Kidney (tissue), 14 donors: ENCODE results near the gene RCAN2. TPM values are rescaled to one million over a fixed set of nuclear protein-coding genes. Genes with fewer than 3 reads are reported as not detected.

Experiments used
- DNase-seq, 5 donors: peaks; one replicate each; pipeline ENCODE4 v3.0.0-alpha.2; 2013 to 2020
- FAIRE-seq: peaks from 2 replicates; lab custom pipeline; 2012; peaks lifted over from hg19 to GRCh38; lab: Jason Lieb, UNC
- H3K27ac ChIP-seq, 2 donors: one replicate each; pipeline ENCODE4 v1.7.0; 2013; ENCODE audit warnings: low read depth in 2 of 2, low read length in 2 of 2, inconsistent platforms in 1 of 2
- H3K27me3 ChIP-seq: one replicate; pipeline ENCODE4 v1.7.1; 2013; ENCODE audit warnings: low read length, inconsistent platforms; ENCODE audit not compliant: control insufficient read depth, insufficient read depth
- H3K36me3 ChIP-seq, 3 donors: one replicate each; pipeline versions ENCODE4 v1.7.0 to v1.7.1; 2013; ENCODE audit warnings: low read length in 3 of 3, control low read depth in 1 of 3, inconsistent platforms in 1 of 3; ENCODE audit not compliant: insufficient read depth in 3 of 3, control insufficient read depth in 2 of 3
- H3K4me1 ChIP-seq, 3 donors: one replicate each; pipeline versions ENCODE4 v1.7.0 to v1.7.1; 2013; ENCODE audit warnings: low read length in 3 of 3, inconsistent platforms in 1 of 3, low read depth in 1 of 3; ENCODE audit not compliant: control insufficient read depth in 2 of 3, insufficient read depth in 2 of 3
- H3K4me3 ChIP-seq, 3 donors: one replicate each; pipeline versions ENCODE4 v1.7.0 to v1.8.1; 2013; ENCODE audit warnings: low read length in 3 of 3, control low read depth in 1 of 3, inconsistent platforms in 1 of 3
- H3K9ac ChIP-seq, 3 donors: one replicate each; pipeline versions ENCODE4 v1.7.0 to v1.7.1; 2013; ENCODE audit warnings: low read length in 3 of 3, control low read depth in 1 of 3, inconsistent platforms in 1 of 3
- H3K9me3 ChIP-seq, 3 donors: one replicate each; pipeline versions ENCODE4 v1.7.0 to v1.7.1; 2013; ENCODE audit warnings: low read length in 3 of 3, control low read depth in 1 of 3, inconsistent platforms in 1 of 3; ENCODE audit not compliant: control insufficient read depth in 2 of 3, insufficient read depth in 1 of 3
- intact Hi-C: fragments of 100-400 bp; cut with DNase I; formaldehyde crosslinking; loops from one replicate; pipeline ENCODE4 v1.11.1; 2022
- polyA plus RNA-seq: library from polyadenylated mRNA; stranded (reverse); fragments of 350-450 nt; fragmentation: Illumina TruSeq; extraction: RNeasy Lipid Tissue Mini Kit (QIAGEN cat#74804); gene quantifications from one replicate; pipeline ENCODE4 v1.2.3, GENCODE V29; 2014; ENCODE audit warnings: low read depth, low replicate concordance; ENCODE audit not compliant: insufficient read depth
- total RNA-seq: library from RNA; stranded (reverse); fragmentation: NEBNext Ultra II Directional; extraction: Animal tissue kit (Norgen Biotek cat#: 25700); gene quantifications from one replicate; pipeline ENCODE4 v1.2.1, GENCODE V29; 2021
- TF ChIP-seq, protein P1 (sequence below): IDR thresholded peaks from 3 replicates; pipeline ENCODE4 v1.5.1; 2012; ENCODE audit warnings: mild to moderate bottlenecking, moderate library complexity, borderline replicate concordance; ENCODE audit not compliant: insufficient read depth; ENCODE audit errors: extremely low read depth
- donor health status: control.
- donor health status: control.
- donor health status: control.
- donor health status: control.
- donor health status: control.
- donor health status: DM: yes; HTN: yes; CAD: no.
- donor health status: Normal renal cell carcinoma (clear cell type).

The RCAN2 gene
- total and polyA plus RNA-seq, 2 donors from 2014 or later: 25.7 to 37.4 TPM

DNA sequence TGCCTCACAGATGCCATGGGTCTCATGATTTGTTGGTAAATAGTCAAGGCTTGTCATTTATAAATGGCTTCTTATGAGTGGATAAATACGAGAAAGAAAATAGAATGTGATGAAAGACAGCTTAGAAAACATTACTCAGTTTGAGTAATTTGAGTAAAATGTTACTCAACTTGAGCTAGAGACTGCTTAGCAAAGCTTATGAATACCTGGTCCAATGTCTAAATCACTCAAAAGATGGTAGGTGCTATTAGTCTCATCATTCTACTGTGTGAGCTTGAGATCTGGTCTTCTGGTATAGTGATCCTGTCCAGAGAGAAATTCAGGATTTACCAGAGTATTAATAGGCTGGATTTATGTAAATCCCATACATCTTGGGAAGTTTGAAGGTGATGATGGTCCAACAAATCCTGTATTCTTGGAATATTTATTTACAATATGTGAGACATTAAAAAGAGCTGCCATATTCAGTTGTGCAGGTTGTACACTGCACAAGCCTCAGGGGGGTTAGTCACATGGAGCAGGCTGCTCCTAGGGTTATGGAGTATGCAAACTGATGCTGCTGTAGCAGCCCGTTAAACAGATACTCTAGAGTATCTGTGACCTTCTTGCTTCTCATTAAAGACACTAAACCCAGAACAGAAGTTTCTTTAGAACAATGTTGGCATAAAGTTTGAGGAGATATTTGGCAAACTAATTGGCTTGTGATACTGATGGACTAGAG lies 112.9 kb downstream of the RCAN2 start:
- no peaks in the 10 kb centered on the region for H3K9me3 ChIP-seq
- FAIRE-seq (no peak), DNase-seq (no peak)
- TF ChIP-seq, protein P1, sequence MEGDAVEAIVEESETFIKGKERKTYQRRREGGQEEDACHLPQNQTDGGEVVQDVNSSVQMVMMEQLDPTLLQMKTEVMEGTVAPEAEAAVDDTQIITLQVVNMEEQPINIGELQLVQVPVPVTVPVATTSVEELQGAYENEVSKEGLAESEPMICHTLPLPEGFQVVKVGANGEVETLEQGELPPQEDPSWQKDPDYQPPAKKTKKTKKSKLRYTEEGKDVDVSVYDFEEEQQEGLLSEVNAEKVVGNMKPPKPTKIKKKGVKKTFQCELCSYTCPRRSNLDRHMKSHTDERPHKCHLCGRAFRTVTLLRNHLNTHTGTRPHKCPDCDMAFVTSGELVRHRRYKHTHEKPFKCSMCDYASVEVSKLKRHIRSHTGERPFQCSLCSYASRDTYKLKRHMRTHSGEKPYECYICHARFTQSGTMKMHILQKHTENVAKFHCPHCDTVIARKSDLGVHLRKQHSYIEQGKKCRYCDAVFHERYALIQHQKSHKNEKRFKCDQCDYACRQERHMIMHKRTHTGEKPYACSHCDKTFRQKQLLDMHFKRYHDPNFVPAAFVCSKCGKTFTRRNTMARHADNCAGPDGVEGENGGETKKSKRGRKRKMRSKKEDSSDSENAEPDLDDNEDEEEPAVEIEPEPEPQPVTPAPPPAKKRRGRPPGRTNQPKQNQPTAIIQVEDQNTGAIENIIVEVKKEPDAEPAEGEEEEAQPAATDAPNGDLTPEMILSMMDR: no peak
- intact Hi-C loops: no loop called here
- no peak overlapping the region for H3K9ac ChIP-seq
- no peak overlapping the region for H3K4me3 ChIP-seq
- H3K27ac ChIP-seq: peak overlapping the region in 1 of 2 donors; percentile 38
- no peaks in the 10 kb centered on the region for H3K27me3 ChIP-seq
- no peaks in the 10 kb centered on the region for H3K36me3 ChIP-seq
- H3K4me1 ChIP-seq: peaks cover 0 to 19% (median 14%) of the 10 kb centered on the region in 3 donors

DNA sequence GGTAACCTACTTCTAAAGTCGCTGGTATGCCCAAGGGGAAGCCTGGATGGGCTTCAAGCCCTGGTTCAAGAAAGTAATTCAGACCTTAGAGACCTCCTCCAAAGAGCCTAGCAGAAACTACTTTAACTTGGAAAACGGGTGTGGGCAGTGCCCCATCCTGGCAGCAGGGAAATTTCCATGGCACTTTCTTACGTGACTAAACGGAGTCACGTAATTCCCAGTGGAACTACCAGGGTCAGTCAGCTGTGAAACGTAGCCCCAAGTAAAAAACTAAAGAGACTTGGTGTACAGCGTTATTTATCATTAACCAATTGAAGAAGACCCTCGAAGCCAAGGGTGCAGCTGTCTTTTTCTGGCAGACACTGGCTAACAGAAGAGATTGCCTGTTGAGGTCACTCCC lies 114.0 kb downstream of the RCAN2 start:
- H3K9me3 ChIP-seq: no peaks in the 10 kb centered on the region
- no peak for FAIRE-seq
- intact Hi-C loops: no loop called here
- DNase-seq: no peak
- H3K4me3 ChIP-seq: peak overlapping the region in 1 of 3 donors; percentile 1
- H3K27ac ChIP-seq: peak overlapping the region; percentile 69 to 71
- no peak overlapping the region for H3K9ac ChIP-seq
- TF ChIP-seq, protein P1: no peak
- peaks cover 0 to 19% (median 14%) of the 10 kb centered on the region in 3 donors for H3K4me1 ChIP-seq
- no peaks in the 10 kb centered on the region for H3K36me3 ChIP-seq
- H3K27me3 ChIP-seq: no peaks in the 10 kb centered on the region

DNA sequence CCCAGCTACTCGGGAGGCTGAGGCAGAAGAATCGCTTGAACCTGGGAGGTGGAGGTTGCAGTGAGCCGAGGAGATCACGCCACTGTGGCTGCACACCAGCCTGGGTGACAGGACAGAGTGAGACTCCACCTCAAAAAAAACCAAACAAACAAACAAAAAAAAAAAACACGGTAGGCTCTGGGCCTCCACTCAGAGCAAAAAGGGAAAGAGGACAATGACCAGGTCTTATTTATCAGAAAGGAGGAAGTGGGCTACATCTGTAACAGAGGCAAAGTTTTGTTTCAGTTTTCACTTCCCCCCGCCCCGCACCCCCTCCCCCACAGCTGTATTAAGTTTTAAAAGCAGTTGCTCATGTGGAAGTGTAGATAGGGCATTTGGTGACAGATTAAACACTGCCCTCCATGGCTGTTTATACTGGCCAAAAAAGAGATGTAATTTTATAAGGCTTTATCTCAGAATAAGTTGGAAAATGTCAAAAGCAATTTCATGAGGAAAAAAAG lies 114.6 kb downstream of the RCAN2 start:
- no peak overlapping the region for H3K9ac ChIP-seq
- H3K4me3 ChIP-seq: no peak overlapping the region
- no peaks in the 10 kb centered on the region for H3K36me3 ChIP-seq
- intact Hi-C loops: no loop called here
- H3K4me1 ChIP-seq: peaks cover 0 to 19% (median 14%) of the 10 kb centered on the region in 3 donors
- TF ChIP-seq, protein P1: no peak
- FAIRE-seq (no peak), DNase-seq (no peak)
- H3K27ac ChIP-seq: peak overlapping the region; percentile 69 to 71
- H3K27me3 ChIP-seq: no peaks in the 10 kb centered on the region
- no peaks in the 10 kb centered on the region for H3K9me3 ChIP-seq
